ENCODE measurements around the gene STMP1.

Gene STMP1

DNA sequence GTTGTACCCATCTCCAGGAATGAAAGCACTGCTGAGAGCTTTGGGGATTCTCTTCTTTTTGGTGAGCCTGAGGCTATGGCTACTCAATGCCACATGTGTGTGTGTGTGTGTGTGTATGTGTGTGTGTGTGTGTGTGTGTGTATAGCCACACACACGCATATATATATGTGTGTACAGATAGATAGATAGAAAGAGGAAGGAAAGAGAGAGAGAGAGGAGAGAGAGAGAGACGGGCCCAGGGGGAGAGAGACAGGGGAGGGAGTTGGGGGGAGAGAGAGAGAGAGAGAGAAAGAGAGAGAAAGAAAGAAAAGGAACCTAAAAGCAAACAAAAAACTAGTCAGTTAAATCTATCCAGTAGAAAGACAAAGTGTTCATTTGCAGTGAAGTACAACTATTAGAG, 57.4 kb downstream of the STMP1 start:
- DNase-seq (ENCODE audit: low read depth in 3 of 3): no peak

DNA sequence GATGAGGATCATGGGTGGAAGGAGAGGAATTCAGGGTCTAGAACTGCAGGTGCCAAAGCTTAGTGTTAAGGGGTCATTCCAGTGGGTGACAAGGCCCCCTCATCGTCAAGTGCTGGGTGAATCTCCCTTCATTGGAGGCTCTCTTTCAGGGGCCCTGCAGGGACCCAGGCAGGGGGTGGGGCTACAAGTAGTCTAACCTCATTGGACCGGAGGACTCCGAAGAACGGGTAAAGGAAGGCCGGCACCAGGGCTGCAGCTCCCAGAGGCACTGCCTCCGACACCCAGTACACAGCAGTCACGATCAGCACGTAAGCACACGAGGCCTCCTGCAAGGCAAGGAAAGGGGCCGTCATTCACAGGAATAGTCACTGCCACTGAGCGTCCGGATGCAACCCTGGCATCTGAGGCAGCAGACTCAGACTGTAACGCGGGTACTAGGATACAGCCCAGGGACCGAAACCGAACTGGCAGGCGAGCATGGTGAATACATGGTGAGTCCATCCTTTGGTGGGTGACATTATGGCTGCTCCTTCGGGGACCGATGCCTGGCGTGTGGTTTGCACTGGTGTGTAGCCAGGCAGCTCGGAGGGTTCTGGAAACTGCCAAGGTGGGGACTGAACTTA, 59.0 kb downstream of the STMP1 start:
- DNase-seq (ENCODE audit: low read depth in 3 of 3): no peak

DNA sequence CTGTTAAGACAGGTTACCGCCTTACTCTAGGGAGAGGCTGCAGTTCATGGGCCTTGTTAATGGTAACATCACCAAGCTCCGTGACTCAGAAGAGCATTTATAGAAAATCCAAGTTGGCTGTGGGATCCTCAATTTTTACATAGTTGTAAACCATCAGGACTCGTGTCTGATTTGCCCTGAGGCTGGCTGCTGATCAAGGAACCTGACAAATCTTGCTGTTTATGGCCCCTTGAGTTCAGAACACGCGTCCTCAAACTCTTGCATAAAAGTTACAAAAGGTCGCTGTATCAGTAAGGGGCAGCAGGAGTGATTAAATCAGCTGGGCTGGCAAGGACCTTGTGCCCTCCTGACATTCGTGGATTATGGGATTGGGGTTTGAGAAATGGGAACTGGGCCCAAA, 61.1 kb downstream of the STMP1 start:
- no peak for DNase-seq (ENCODE audit: low read depth in 3 of 3)

All from stimulated activated CD4-positive, alpha-beta T cell treated with anti-CD3 and anti-CD28 coated beads, TNF-alpha, amount 100 ng/mL, for 4 hours (primary cell).